GM21360 (cell line): ENCODE results near the gene DOCK1.

ENCODE experiments used
- ATAC-seq: cut with Tn5 transposase; IDR thresholded peaks from one replicate; pipeline ENCODE4 v1.9.1; 2021; ENCODE audit warnings: mild to moderate bottlenecking, moderate library complexity; ENCODE audit not compliant: unreplicated experiment

DOCK1 gene

GRCh38 chr10:127485153-127485857 is 580.1 kb downstream of the DOCK1 start:
- no peak for ATAC-seq

GRCh38 chr10:127486355-127486754 is 581.1 kb downstream of the DOCK1 start:
- ATAC-seq = no peak

- ATAC-seq = no peak
These were observed 587.5 kb downstream of the DOCK1 start for GRCh38 chr10:127492607-127493250.

- no peak for ATAC-seq
These were observed 590.8 kb downstream of the DOCK1 start for GRCh38 chr10:127496035-127496434.

- no peak for ATAC-seq
These were observed 592.5 kb downstream of the DOCK1 start for GRCh38 chr10:127497685-127498084.

GRCh38 chr10:127498087-127498486 is 592.9 kb downstream of the DOCK1 start:
- no peak for ATAC-seq

- ATAC-seq = no peak
These were observed 594.9 kb downstream of the DOCK1 start for GRCh38 chr10:127500127-127500526.
